HEK293 (cell line): ENCODE results near the gene ZNF785.

Experiments
- CTCF ChIA-PET: fragments of 350-600 bp; formaldehyde crosslinking; extraction: SDS; loops from one replicate; lab custom pipeline; 2021; ENCODE audit warnings: antibody characterized with exemption; lab: Yijun Ruan, JAX
- POLR2A ChIA-PET: fragments of 300-600 bp; formaldehyde crosslinking; extraction: SDS; loops from one replicate; lab custom pipeline; 2020; ENCODE audit warnings: antibody characterized with exemption, inconsistent platforms; lab: Yijun Ruan, JAX
- H3K27ac ChIP-seq: fragments of 200-500 bp; sonication (Bioruptor generic); 2 replicates; pipeline ENCODE4 v1.5.1; 2014; ENCODE audit warnings: low read depth, low read length, control low read depth, inconsistent platforms; ENCODE audit errors: extremely low read depth
- H3K36me3 ChIP-seq, 2 experiments: fragments of 200-500 bp in 1 of 2; sonication (Bioruptor generic) in 1 of 2; 1 replicate in 1 of 2; 2 replicates in 1 of 2; pipeline ENCODE4 v1.5.1; 2014 to 2017; ENCODE audit warnings: inconsistent platforms in 2 of 2, low read length in 2 of 2; ENCODE audit not compliant: control insufficient read depth in 2 of 2, insufficient read depth in 1 of 2
- H3K4me1 ChIP-seq: fragments of 200-500 bp; sonication (Bioruptor generic); 2 replicates; pipeline ENCODE4 v1.5.1; 2014; ENCODE audit warnings: mild to moderate bottlenecking, low read length, inconsistent platforms; ENCODE audit not compliant: control insufficient read depth, insufficient read depth
- H3K4me3 ChIP-seq: 2 replicates; pipeline ENCODE4 v1.5.1; 2011; ENCODE audit warnings: low read depth, mild to moderate bottlenecking, control low read depth, low read length, moderate library complexity
- H3K9me3 ChIP-seq: fragments of 200-500 bp; sonication (Bioruptor generic); 2 replicates; pipeline ENCODE4 v1.5.1; 2014; ENCODE audit warnings: low read depth, low read length, inconsistent platforms; ENCODE audit not compliant: control insufficient read depth, insufficient read depth
- CTCF ChIP-seq: fragments of 450-650 bp; formaldehyde crosslinking; IDR thresholded peaks from 2 replicates; pipeline ENCODE4 v1.5.1; 2016; ENCODE audit warnings: missing biosample characterization, missing genetic modification characterization
- GLIS1 ChIP-seq: fragments of 450-650 bp; formaldehyde crosslinking; IDR thresholded peaks from 2 replicates; pipeline ENCODE4 v1.5.1; 2016; ENCODE audit warnings: missing biosample characterization, missing genetic modification characterization
- INSM2 ChIP-seq: fragments of 450-650 bp; formaldehyde crosslinking; IDR thresholded peaks from 2 replicates; pipeline ENCODE4 v1.5.1; 2016; ENCODE audit warnings: missing biosample characterization, missing genetic modification characterization
- KLF17 ChIP-seq: fragments of 450-650 bp; formaldehyde crosslinking; IDR thresholded peaks from 2 replicates; pipeline ENCODE4 v1.5.1; 2016; ENCODE audit warnings: missing biosample characterization, missing genetic modification characterization
- MZF1 ChIP-seq: fragments of 450-650 bp; formaldehyde crosslinking; IDR thresholded peaks from 2 replicates; pipeline ENCODE4 v1.5.1; 2017; ENCODE audit warnings: missing biosample characterization, missing genetic modification characterization, borderline replicate concordance
- PATZ1 ChIP-seq: fragments of 450-650 bp; formaldehyde crosslinking; IDR thresholded peaks from 2 replicates; pipeline ENCODE4 v1.5.1; 2016; ENCODE audit warnings: missing biosample characterization, missing genetic modification characterization
- SP3 ChIP-seq: fragments of 450-650 bp; formaldehyde crosslinking; IDR thresholded peaks from 2 replicates; pipeline ENCODE4 v1.5.1; 2016; ENCODE audit warnings: missing biosample characterization, missing genetic modification characterization
- WT1 ChIP-seq: fragments of 450-650 bp; formaldehyde crosslinking; IDR thresholded peaks from 2 replicates; pipeline ENCODE4 v1.5.1; 2016; ENCODE audit warnings: missing biosample characterization, missing genetic modification characterization
- ZBTB1 ChIP-seq: fragments of 450-650 bp; formaldehyde crosslinking; IDR thresholded peaks from 2 replicates; pipeline ENCODE4 v1.5.1; 2016; ENCODE audit warnings: missing biosample characterization, missing genetic modification characterization
- ZBTB26 ChIP-seq: fragments of 450-650 bp; formaldehyde crosslinking; optimal IDR thresholded peaks from 2 replicates; pipeline ENCODE3; 2016; ENCODE audit warnings: missing biosample characterization, mild to moderate bottlenecking, missing genetic modification characterization
- ZFHX2 ChIP-seq: fragments of 450-650 bp; formaldehyde crosslinking; conservative IDR thresholded peaks from 2 replicates; pipeline ENCODE4 v1.5.1; 2016; ENCODE audit warnings: missing biosample characterization, missing genetic modification characterization
- ZFP37 ChIP-seq: fragments of 450-650 bp; formaldehyde crosslinking; IDR thresholded peaks from 2 replicates; pipeline ENCODE4 v1.5.1; 2016; ENCODE audit warnings: missing biosample characterization, missing genetic modification characterization
- ZNF2 ChIP-seq: fragments of 450-650 bp; formaldehyde crosslinking; IDR thresholded peaks from 2 replicates; pipeline ENCODE4 v1.5.1; 2016; ENCODE audit warnings: missing biosample characterization, missing genetic modification characterization
- ZNF223 ChIP-seq: fragments of 450-650 bp; formaldehyde crosslinking; IDR thresholded peaks from 2 replicates; pipeline ENCODE4 v1.5.1; 2016; ENCODE audit warnings: missing biosample characterization, missing genetic modification characterization
- ZNF362 ChIP-seq: fragments of 450-650 bp; formaldehyde crosslinking; IDR thresholded peaks from 2 replicates; pipeline ENCODE4 v1.5.1; 2016; ENCODE audit warnings: missing biosample characterization, missing genetic modification characterization
- ZNF391 ChIP-seq: fragments of 450-650 bp; formaldehyde crosslinking; IDR thresholded peaks from 2 replicates; pipeline ENCODE4 v1.5.1; 2016; ENCODE audit warnings: low read depth, missing biosample characterization, missing genetic modification characterization, borderline replicate concordance
- ZNF501 ChIP-seq: fragments of 450-650 bp; formaldehyde crosslinking; IDR thresholded peaks from 2 replicates; pipeline ENCODE4 v1.5.1; 2016; ENCODE audit warnings: missing biosample characterization, missing genetic modification characterization
- ZNF580 ChIP-seq: fragments of 450-650 bp; formaldehyde crosslinking; IDR thresholded peaks from 2 replicates; pipeline ENCODE4 v1.5.1; 2016; ENCODE audit warnings: missing biosample characterization, missing genetic modification characterization
- ZNF600 ChIP-seq: fragments of 450-650 bp; formaldehyde crosslinking; IDR thresholded peaks from 2 replicates; pipeline ENCODE4 v1.5.1; 2016; ENCODE audit warnings: missing biosample characterization, missing genetic modification characterization
- ZNF654 ChIP-seq: fragments of 450-650 bp; formaldehyde crosslinking; IDR thresholded peaks from 2 replicates; pipeline ENCODE4 v1.5.1; 2016; ENCODE audit warnings: low read depth, missing biosample characterization, missing genetic modification characterization
- ZNF843 ChIP-seq: fragments of 450-650 bp; formaldehyde crosslinking; IDR thresholded peaks from 2 replicates; pipeline ENCODE4 v1.5.1; 2016; ENCODE audit warnings: missing biosample characterization, missing genetic modification characterization

Gene ZNF785

GRCh38 chr16:30619202-30619601 is 33.7 kb upstream of the ZNF785 start:
- CTCF ChIA-PET: interaction anchor here (0.6 to 3.3 kb wide), 6 partner anchors 11 to 209 kb away, joined by 3 to 22 read pairs (median 4); partner anchors contain the start of gene DCTPP1
- no peak overlapping the region for H3K4me3 ChIP-seq
- no peak for TF ChIP-seq ZFP37
- TF ChIP-seq, all 188 proteins: peak for 0
- Histone ChIP-seq H3K4me1 (no peaks in the 10 kb centered on the region), H3K36me3 (no peaks in the 10 kb centered on the region), H3K9me3 (no peaks in the 10 kb centered on the region), H3K27ac (no peak overlapping the region)
- POLR2A ChIA-PET: interaction anchor here (0.7 to 2.9 kb wide), 4 partner anchors 9 to 365 kb away, joined by 3 to 12 read pairs (median 4); partner anchors contain the start of gene ZNF689

GRCh38 chr16:30615358-30616091 is 30.0 kb upstream of the ZNF785 start:
- Histone ChIP-seq H3K9me3 (no peaks in the 10 kb centered on the region), H3K4me3 (no peak overlapping the region), H3K36me3 (no peaks in the 10 kb centered on the region), H3K27ac (no peak overlapping the region), H3K4me1 (no peaks in the 10 kb centered on the region)
- CTCF ChIA-PET: interaction anchor here (0.6 to 5.8 kb wide), 42 partner anchors 8 to 521 kb away, joined by 3 to 79 read pairs (median 4); partner anchors contain the start of genes DCTPP1, SEPHS2, ZNF48 and ZNF771
- POLR2A ChIA-PET: interaction anchor here (0.9 to 2.0 kb wide), 6 partner anchors 12 to 245 kb away, joined by 3 to 8 read pairs (median 4); partner anchors contain the start of genes DCTPP1 and ZNF764
- TF ChIP-seq PATZ1 (peak; percentile 71), INSM2 (tag by site-specific recombination) (0 out of 2 replicates have a peak, but pooled peaks have one; percentile 17), ZNF2 (tag by site-specific recombination) (peak; percentile 90), ZNF501 (tag by site-specific recombination) (0 out of 2 replicates have a peak, but pooled peaks have one; percentile 71), ZBTB26 (peak; percentile 27), ZNF600 (tag by site-specific recombination) (0 out of 2 replicates have a peak, but pooled peaks have one; percentile 15), SP3 (tag by site-specific recombination) (no peak), ZNF580 (tag by site-specific recombination) (peak; percentile 67; the same call in 1 of the 2 replicates), ZBTB1 (tag by site-specific recombination) (no peak), GLIS1 (peak; percentile 57), ZNF362 (tag by site-specific recombination) (no peak), ZFHX2 (tag by site-specific recombination) (peak; percentile 45), ZNF654 (tag by site-specific recombination) (peak; percentile 92), ZNF223 (tag by site-specific recombination) (no peak), ZNF843 (tag by site-specific recombination) (no peak; the same call in 1 of the 2 replicates), CTCF (peak; percentile 95), MZF1 (tag by site-specific recombination) (peak; percentile 27; the same call in 1 of the 2 replicates), WT1 (tag by site-specific recombination) (peak; percentile 17; the same call in 1 of the 2 replicates), KLF17 (tag by site-specific recombination) (peak; percentile 50; the same call in 1 of the 2 replicates), ZNF391 (peak; percentile 49; the same call in 1 of the 2 replicates)
